Brain microvascular endothelial cell (primary cell): ENCODE measurements around the gene RECK.

Experiments used
- DNase-seq: peaks from one replicate; pipeline ENCODE4 v3.0.0-alpha.2; 2020
- H3K27ac ChIP-seq: fragments of 250-450 bp; sonication (Bioruptor Pico); 2 replicates; pipeline ENCODE4 v1.5.1; 2020; ENCODE audit warnings: mild to moderate bottlenecking, moderate library complexity
- H3K27me3 ChIP-seq: fragments of 250-450 bp; sonication (Bioruptor Pico); replicated peaks from 2 replicates; pipeline ENCODE4 v1.5.1; 2020; ENCODE audit warnings: mild to moderate bottlenecking
- H3K36me3 ChIP-seq: fragments of 250-450 bp; sonication (Bioruptor Pico); replicated peaks from 2 replicates; pipeline ENCODE4 v1.5.1; 2020; ENCODE audit warnings: mild to moderate bottlenecking
- H3K4me3 ChIP-seq: 2 replicates; pipeline ENCODE4 v1.5.1; 2011; ENCODE audit warnings: low read depth, mild to moderate bottlenecking, control low read depth, low read length, moderate library complexity
- in situ Hi-C: cut with HindIII; loops from 2 replicates; pipeline ENCODE4 v1.10.0; 2017; ENCODE audit warnings: low sequenced_read_pairs, low pct_ligation_motif_present
- TF ChIP-seq, protein P1 (sequence below): IDR thresholded peaks from 2 replicates; pipeline ENCODE4 v1.5.1; 2011; ENCODE audit warnings: low read depth, mild to moderate bottlenecking, moderate library complexity, low read length, control low read depth, inconsistent platforms; ENCODE audit errors: missing control alignments

Gene RECK

DNA sequence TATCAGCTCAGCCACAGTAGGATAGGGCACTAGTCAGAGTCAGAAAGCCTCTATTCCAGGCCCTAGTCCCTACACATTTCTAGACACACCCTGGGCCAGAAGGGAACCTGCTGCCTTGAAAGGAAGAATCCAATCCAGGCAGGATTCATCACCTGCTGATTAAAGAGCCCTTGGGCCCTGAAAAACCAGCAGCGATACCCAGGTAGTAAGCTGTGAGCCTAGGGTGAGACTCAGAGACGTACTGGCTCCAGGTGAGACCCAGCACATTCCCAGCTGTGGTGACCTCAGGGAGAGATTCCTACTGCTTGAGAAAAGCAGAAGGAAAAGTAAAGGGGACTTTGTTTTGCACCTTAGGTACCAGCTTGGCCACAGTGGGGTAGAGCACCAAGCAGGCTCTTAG lies 137.1 kb downstream of the RECK start:
- no peak overlapping the region for H3K27ac ChIP-seq
- TF ChIP-seq, protein P1, sequence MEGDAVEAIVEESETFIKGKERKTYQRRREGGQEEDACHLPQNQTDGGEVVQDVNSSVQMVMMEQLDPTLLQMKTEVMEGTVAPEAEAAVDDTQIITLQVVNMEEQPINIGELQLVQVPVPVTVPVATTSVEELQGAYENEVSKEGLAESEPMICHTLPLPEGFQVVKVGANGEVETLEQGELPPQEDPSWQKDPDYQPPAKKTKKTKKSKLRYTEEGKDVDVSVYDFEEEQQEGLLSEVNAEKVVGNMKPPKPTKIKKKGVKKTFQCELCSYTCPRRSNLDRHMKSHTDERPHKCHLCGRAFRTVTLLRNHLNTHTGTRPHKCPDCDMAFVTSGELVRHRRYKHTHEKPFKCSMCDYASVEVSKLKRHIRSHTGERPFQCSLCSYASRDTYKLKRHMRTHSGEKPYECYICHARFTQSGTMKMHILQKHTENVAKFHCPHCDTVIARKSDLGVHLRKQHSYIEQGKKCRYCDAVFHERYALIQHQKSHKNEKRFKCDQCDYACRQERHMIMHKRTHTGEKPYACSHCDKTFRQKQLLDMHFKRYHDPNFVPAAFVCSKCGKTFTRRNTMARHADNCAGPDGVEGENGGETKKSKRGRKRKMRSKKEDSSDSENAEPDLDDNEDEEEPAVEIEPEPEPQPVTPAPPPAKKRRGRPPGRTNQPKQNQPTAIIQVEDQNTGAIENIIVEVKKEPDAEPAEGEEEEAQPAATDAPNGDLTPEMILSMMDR: no peak
- no peak for DNase-seq
- H3K4me3 ChIP-seq: no peak overlapping the region
- H3K27me3 ChIP-seq: no peaks in the 10 kb centered on the region
- H3K36me3 ChIP-seq: no peaks in the 10 kb centered on the region
- in situ Hi-C loops: no loop called here
